ENCODE data around the gene SAFB.
A peak's percentile ranks its signal among the peaks of the same experiment; 100 is the strongest.

DNA sequence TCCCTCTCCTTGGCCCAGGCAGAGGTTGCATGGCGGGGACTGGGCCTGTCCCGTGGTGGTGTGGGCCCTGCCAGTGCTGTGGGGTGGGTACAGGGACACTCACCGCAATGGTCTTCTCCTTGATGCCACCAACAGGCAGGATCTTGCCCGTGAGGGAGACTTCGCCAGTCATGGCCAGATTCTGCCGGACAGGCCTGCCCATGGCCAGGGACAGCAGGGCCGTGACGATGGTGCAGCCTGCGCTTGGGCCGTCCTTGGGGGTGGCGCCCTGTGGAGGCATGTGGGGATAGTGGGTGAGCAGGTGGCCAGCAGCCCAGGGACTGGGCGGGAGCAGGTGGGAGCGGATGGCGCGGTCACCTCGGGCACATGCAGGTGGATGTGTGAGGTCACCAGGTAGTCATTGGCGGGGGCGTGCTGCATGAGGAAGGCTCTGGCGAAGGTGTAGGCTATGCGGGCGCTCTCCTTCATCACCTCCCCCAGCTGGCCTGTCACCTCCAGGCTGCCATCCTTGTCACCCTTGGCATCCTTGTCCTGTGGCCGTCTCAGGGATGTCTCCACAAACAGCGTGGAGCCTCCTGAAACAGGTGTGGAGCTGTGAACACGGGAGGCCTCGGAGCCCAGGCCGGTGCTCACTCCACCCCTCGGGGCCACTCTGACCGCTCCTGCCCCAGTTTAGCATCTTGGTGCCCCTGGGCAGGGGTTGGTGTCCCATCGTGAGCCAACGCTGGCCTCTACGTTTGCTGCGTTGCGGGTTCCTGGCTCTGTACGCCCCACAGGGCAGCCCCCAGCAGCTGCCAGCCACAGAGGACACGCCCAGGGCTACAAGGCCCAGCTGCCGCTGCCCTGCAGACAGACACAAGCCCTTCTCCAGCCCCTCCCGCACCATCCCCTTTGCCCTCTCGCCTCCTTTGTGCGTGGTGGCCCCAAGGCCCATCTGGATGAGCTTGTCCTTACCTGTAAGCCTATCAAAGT, 70.6 kb downstream of the SAFB start:
- TF ChIP-seq, protein P1, sequence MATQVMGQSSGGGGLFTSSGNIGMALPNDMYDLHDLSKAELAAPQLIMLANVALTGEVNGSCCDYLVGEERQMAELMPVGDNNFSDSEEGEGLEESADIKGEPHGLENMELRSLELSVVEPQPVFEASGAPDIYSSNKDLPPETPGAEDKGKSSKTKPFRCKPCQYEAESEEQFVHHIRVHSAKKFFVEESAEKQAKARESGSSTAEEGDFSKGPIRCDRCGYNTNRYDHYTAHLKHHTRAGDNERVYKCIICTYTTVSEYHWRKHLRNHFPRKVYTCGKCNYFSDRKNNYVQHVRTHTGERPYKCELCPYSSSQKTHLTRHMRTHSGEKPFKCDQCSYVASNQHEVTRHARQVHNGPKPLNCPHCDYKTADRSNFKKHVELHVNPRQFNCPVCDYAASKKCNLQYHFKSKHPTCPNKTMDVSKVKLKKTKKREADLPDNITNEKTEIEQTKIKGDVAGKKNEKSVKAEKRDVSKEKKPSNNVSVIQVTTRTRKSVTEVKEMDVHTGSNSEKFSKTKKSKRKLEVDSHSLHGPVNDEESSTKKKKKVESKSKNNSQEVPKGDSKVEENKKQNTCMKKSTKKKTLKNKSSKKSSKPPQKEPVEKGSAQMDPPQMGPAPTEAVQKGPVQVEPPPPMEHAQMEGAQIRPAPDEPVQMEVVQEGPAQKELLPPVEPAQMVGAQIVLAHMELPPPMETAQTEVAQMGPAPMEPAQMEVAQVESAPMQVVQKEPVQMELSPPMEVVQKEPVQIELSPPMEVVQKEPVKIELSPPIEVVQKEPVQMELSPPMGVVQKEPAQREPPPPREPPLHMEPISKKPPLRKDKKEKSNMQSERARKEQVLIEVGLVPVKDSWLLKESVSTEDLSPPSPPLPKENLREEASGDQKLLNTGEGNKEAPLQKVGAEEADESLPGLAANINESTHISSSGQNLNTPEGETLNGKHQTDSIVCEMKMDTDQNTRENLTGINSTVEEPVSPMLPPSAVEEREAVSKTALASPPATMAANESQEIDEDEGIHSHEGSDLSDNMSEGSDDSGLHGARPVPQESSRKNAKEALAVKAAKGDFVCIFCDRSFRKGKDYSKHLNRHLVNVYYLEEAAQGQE (IDR thresholded peaks at IDR 0.05; ENCODE audit: insufficient read depth in 1 of 2, low read depth in 2 of 2, low read length in 1 of 2) = no peak
- peak; percentile 60 for TF ChIP-seq POLR2AphosphoS5 (IDR thresholded peaks at IDR 0.05; ENCODE audit: low read depth, low read length)
- TF ChIP-seq, protein P2, sequence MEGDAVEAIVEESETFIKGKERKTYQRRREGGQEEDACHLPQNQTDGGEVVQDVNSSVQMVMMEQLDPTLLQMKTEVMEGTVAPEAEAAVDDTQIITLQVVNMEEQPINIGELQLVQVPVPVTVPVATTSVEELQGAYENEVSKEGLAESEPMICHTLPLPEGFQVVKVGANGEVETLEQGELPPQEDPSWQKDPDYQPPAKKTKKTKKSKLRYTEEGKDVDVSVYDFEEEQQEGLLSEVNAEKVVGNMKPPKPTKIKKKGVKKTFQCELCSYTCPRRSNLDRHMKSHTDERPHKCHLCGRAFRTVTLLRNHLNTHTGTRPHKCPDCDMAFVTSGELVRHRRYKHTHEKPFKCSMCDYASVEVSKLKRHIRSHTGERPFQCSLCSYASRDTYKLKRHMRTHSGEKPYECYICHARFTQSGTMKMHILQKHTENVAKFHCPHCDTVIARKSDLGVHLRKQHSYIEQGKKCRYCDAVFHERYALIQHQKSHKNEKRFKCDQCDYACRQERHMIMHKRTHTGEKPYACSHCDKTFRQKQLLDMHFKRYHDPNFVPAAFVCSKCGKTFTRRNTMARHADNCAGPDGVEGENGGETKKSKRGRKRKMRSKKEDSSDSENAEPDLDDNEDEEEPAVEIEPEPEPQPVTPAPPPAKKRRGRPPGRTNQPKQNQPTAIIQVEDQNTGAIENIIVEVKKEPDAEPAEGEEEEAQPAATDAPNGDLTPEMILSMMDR (IDR thresholded peaks at IDR 0.05) = no peak
- no peak for TF ChIP-seq SIN3A (IDR thresholded peaks at IDR 0.05; ENCODE audit: borderline replicate concordance, insufficient read depth, low read depth, low read length)

Data from Panc1 (cell line).